ENCODE measurements around the gene ARHGAP45.
"Not testable (repeated sequence)": the region's sequence is repeated elsewhere in the genome, so short reads cannot be mapped to it uniquely, and the experiment has no call there.

Gene ARHGAP45

GRCh38 chr19:1105008-1105872, 38.3 kb downstream of the ARHGAP45 start:
- DNase-seq (ENCODE audit: low spot score) = no peak

DNA sequence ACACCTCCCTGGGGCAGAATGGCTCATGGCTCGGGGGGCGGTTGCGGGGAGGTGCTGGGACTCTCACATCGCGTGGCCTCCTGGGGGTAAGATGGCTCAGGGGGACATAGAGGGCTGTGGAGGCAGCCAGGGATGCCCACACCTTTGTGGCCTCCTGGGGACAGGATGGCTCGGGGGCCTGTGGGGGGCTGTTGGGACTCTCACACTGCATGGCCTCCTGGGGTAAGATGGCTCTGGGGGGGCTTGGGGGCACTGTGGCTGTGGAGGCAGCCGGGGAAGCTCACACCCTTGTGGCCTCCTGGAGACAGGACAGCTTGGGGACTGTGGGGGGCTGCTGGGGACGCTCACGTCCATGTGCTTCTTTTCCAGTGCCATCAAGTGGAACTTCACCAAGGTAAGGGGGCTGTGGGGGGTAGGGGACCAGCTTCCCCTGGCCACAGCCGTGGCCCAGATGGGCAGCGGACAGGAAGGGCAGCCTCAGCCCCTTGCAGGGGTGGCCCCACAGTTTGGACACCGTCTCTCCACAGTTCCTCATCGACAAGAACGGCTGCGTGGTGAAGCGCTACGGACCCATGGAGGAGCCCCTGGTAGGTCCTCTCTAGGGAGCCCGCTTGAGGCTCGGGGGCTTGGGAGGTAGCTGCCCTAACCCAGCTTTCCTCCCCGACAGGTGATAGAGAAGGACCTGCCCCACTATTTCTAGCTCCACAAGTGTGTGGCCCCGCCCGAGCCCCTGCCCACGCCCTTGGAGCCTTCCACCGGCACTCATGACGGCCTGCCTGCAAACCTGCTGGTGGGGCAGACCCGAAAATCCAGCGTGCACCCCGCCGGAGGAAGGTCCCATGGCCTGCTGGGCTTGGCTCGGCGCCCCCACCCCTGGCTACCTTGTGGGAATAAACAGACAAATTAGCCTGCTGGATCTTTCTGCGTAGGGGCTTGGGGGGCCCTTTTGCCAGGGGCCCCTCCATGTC, 39.2 kb downstream of the ARHGAP45 start:
- no peak for DNase-seq (ENCODE audit: low spot score)

DNA sequence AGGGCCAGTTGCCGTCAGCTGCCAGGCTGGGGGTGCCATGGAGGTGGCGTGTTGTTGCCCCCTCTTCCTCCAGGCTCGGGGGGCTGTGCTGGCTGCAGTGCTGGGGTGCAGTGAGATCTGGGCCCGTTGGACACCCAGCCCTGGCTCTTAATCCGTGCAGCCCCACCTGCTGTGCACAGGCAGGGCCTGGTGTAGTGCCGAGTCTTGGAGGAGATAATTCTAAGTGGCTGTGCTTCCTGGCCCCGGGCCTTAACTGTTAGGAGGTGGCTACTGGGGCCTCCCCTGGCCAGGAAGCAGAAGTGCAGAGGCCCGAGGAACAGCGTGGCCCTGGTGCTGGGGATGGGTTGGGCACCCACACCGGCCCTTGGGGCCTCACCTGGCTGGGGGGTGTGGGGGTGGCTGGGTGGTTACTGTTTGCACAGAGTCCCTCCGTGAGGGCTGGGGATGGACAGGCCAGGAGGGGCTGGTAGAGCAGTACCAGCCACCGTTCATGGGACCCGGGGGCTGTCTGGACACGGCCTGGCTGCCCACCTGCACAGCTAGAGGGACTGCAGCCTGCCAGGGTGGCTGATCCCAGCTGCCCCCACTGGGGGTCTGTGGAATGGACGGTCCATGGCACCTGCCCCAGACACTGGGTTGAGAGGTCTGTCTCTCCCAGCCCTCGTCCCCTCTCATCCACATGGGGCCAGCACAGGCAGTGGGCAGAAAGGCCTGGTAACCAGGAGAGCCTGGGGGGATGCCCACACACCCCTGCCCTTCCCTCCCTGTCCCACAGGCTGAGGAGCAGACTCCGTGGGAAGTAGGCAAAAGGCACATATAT, 40.1 kb downstream of the ARHGAP45 start:
- DNase-seq (ENCODE audit: low spot score) = no peak

DNA sequence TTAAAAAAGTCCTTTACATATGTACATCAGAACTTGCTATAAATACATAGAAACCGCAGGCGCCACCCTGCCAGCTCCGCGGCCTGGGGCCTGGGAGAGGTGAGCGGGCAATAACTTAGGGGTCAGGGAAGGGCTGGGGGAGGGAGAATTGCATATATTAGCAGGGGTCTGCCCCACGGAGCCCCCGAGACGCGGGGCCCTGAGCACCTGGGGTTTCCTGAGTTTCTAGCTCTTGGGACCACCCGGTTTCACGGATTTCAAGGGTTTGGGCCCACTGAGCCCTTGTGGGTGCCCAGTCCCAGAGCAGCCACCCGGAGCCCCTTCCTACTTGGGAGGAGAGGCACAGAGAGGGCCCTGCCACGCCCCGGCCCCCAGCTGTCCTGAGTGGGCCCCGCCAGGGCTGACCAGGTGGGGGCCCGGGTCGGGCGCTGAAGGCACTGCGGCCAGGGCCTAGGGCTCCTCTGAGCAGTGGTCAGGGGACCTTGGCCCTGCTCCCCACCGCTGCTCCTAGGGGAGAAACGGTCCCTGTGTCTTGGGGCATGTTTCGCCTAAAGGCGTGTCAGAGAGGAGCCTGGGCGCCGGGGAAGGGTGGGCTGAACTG, 40.8 kb downstream of the ARHGAP45 start:
- no peak for DNase-seq (ENCODE audit: low spot score)

DNA sequence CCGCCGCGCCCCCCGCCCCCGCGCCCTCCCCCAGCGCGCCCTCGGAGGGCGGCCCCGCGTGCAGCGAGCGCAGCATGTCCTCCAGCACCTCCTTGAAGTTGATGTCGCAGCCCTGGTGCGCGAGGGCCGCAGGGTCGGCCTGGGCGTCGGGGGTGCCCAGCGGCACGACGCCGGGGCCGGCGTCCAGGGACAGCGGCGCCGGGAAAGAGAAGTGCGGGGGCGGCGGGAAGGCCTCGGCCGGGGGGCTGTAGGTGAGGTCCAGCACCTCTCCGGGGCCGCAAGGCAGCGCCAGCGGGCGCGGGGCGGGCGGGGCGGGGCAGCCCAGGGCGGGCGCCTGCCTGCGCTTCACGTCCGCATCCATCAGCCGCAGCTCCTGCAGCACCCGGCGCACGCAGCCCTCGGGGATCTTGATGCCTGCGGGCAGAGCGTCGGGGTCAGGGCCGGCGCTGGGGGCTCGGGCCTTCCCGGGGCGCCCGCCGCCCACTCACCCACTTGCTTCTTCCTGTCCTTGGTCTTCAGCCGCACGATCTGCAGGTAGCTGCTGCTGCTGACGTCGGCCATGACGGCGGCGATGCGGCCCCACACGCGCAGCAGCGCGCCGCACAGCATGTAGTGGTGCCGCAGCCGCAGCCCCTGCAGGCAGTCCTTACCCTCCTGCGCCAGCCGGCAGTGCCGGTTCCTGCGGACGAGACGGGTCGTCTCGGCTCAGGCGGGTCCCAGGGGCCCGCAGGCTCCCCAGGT, 41.5 kb downstream of the ARHGAP45 start:
- no peak for DNase-seq (ENCODE audit: low spot score)

GRCh38 chr19:1109032-1109551, 42.1 kb downstream of the ARHGAP45 start:
- DNase-seq (ENCODE audit: low spot score) = no peak

DNA sequence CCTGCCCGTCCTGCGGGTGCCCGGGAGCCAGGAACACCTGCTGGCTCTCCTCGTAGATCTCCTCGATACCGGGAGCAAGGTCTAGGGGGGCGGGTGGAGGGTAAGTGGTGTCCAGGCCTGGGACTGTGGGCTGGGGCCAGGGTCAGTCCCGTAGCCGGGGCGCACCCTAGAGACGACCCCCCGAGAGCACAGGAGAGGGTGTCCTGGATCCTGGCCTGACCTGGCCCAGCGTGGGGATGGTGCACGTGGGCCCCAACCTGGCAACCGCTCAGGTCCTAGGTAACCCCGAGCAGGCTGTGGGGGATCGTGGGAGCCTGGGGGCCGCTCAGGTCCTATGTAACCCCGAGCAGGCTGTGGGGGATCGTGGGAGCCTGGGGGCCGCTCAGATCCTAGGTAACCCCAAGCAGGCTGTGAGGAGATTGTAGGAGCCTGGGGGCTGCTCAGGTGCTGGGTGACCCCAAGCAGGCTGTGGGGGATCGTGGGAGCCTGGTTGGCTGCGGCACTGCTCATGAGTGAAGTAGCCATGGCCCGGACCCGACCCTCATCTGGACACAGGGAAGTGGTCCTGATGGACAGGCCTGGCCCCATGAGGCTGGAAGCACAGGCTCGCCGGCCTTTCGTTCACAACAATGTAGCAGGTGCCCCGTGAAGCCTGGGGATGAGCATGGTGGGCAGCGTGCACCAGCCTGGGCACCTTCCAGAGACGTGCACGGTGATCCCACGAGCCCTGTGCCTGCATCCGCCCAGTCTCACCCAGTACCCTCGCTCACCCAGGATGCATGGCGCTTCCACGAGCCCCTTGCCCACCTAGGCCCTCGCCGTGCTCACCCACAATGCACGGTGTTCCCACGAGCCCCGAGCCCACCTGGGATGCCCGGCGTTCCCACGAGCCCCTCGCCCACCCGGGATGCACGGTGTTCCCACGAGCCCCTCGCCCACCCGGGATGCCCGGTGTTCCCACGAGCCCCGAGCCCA, 43.0 kb downstream of the ARHGAP45 start:
- no peak for DNase-seq (ENCODE audit: low spot score)

GRCh38 chr19:1110809-1111640, 44.1 kb downstream of the ARHGAP45 start:
- no peak for DNase-seq (ENCODE audit: low spot score)

GRCh38 chr19:1111641-1112267, 44.8 kb downstream of the ARHGAP45 start:
- DNase-seq (ENCODE audit: low spot score) = no peak

GRCh38 chr19:1112268-1113029, 45.5 kb downstream of the ARHGAP45 start:
- DNase-seq (ENCODE audit: low spot score) = no peak

- DNase-seq (ENCODE audit: low spot score) = peak; percentile 90
These were observed 46.3 kb downstream of the ARHGAP45 start for GRCh38 chr19:1113030-1113985.

DNA sequence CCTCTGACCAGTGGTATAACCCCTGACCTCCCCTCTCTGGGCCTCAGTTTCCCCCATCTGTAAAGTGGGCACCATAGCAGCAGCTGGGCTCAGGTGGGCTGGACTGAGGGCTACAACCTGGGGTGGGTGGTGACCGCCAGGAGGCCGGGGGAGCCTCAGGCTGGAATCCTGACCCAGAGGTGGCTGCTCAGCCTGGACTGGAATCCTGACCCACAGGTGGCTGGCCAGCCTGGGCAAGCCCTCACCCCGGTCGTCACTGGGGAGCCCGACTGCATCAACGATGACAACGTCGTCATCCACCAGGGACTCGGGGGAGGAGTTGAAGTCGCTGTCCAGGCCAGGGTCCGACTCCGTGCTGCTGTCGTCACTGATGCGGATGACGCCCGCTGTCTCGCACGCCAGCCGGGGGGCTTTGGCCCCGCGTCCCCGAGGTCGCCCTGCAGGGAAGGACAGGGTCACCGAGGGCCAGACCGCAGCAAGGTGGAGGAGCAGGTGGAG, 47.1 kb downstream of the ARHGAP45 start:
- DNase-seq (ENCODE audit: low spot score) = no peak

- not testable (repeated sequence) for DNase-seq (ENCODE audit: low spot score)
These were observed 47.8 kb downstream of the ARHGAP45 start for GRCh38 chr19:1114728-1115127.

DNA sequence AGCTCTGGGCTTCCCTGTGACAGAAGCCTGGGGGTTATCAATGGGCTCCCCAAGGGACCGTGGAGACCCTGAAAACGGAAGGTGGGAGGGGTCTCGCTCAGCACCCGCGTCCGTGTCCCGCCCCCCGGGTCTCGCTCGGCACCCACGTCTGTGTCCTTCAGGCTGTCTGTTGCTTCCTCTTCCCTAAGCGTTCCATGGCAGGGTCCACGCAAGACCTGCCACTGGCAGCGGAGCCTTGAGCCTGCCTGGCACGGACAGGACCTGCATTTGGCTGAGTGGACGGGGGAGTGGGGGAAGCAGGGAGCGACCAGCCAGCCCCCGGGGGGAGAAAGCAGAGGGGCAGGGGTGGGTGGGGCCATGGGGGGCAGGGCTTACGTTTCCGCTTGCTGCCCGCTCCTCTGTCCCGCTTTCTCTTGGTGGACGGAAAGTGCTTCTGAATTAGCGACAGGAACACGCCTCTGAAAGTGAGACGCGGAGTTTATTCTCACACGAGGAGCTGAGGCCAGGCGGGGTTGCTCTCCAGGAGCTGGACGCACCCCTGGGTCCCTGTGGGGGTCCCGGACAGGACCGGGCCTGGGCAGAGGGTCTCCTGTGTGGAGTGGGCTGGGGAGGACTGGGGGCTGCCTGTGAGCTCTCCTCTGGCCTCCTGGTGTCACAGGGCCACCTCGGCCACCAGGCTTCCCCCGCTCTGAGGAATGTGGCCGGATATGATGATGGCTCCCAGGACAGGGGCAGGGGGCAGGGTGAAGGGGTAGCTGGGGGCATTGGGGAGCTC, 48.9 kb downstream of the ARHGAP45 start:
- no peak for DNase-seq (ENCODE audit: low spot score)
